ENCODE data around the gene TMEM181. TPM values are rescaled to one million over a fixed set of nuclear protein-coding genes. Genes with fewer than 3 reads are reported as not detected.
"Not testable (repeated sequence)": the region's sequence is repeated elsewhere in the genome, so short reads cannot be mapped to it uniquely, and the experiment has no call there.

Gene TMEM181
- total and polyA plus RNA-seq, 9 donors: 7.3 to 21.9 (median 12.7) TPM

- Histone ChIP-seq H3K36me3 (no peaks in the 10 kb centered on the region), H3K27me3 (no peaks in the 10 kb centered on the region), H3K27ac (peak overlapping the region; percentile 36 to 72), H3K9me3 (no peaks in the 10 kb centered on the region), H3K4me3 (no peak overlapping the region), H3K4me1 (ENCODE audit: insufficient read depth) (peaks cover 21% of the 10 kb centered on the region)
- intact Hi-C loops (cut with DNase I): no loop called here
- TF ChIP-seq POLR2A (IDR thresholded peaks at IDR 0.05): no peak
- TF ChIP-seq EP300 (IDR thresholded peaks at IDR 0.05): no peak
- WGBS, 3 donors: 5 to 6% (median 6%) methylated on average over 19 of the region's 19 CpGs
- peak; percentile 50 to 69 (median 67) for DNase-seq
Observed at GRCh38 chr6:158631678-158632537, 72.0 kb downstream of the TMEM181 start.

GRCh38 chr6:158632538-158633119 is 72.7 kb downstream of the TMEM181 start:
- H3K4me1 ChIP-seq (ENCODE audit: insufficient read depth): peaks cover 16% of the 10 kb centered on the region
- 61 to 80% (median 64%) methylated on average over 3 of the region's 3 CpGs for WGBS, 3 donors
- peak in 1 of 5 donors; percentile 16 for DNase-seq
- H3K4me3 ChIP-seq; H3K36me3 ChIP-seq; H3K27me3 ChIP-seq; intact Hi-C loops (cut with DNase I); H3K9me3 ChIP-seq: not testable (repeated sequence)
- H3K27ac ChIP-seq: peak overlapping the region in 1 of 2 donors; percentile 72

- Histone ChIP-seq H3K27me3 (no peaks in the 10 kb centered on the region), H3K4me1 (ENCODE audit: insufficient read depth) (peaks cover 16% of the 10 kb centered on the region), H3K27ac (no peak overlapping the region), H3K4me3 (no peak overlapping the region), H3K36me3 (no peaks in the 10 kb centered on the region), H3K9me3 (no peaks in the 10 kb centered on the region)
- intact Hi-C loops (cut with DNase I): no loop called here
- TF ChIP-seq CTCF (IDR thresholded peaks at IDR 0.05) (no peak), POLR2A (IDR thresholded peaks at IDR 0.05) (no peak), EP300 (IDR thresholded peaks at IDR 0.05) (no peak)
- DNase-seq: peak in 1 of 5 donors; percentile 25
- WGBS, 3 donors: 87 to 96% (median 95%) methylated on average over 11 of the region's 11 CpGs
Observed at GRCh38 chr6:158633127-158633526, 73.2 kb downstream of the TMEM181 start.

- Histone ChIP-seq H3K27ac (no peak overlapping the region), H3K27me3 (no peaks in the 10 kb centered on the region), H3K4me3 (no peak overlapping the region), H3K36me3 (no peaks in the 10 kb centered on the region), H3K4me1 (ENCODE audit: insufficient read depth) (peaks cover 20% of the 10 kb centered on the region), H3K9me3 (no peaks in the 10 kb centered on the region)
- 77 to 85% (median 78%) methylated on average over 6 of the region's 6 CpGs for WGBS, 3 donors
- TF ChIP-seq EP300 (IDR thresholded peaks at IDR 0.05): no peak
- TF ChIP-seq CTCF (IDR thresholded peaks at IDR 0.05): no peak
- TF ChIP-seq POLR2A (IDR thresholded peaks at IDR 0.05): no peak
- intact Hi-C loops (cut with DNase I): no loop called here
- no peak for DNase-seq
Observed at GRCh38 chr6:158634695-158635426, 75.0 kb downstream of the TMEM181 start.

GRCh38 chr6:158635427-158636073 is 75.7 kb downstream of the TMEM181 start:
- H3K9me3 ChIP-seq: no peaks in the 10 kb centered on the region
- peaks cover 20% of the 10 kb centered on the region for H3K4me1 ChIP-seq (ENCODE audit: insufficient read depth)
- no peaks in the 10 kb centered on the region for H3K36me3 ChIP-seq
- intact Hi-C loops (cut with DNase I): no loop called here
- no peak for TF ChIP-seq EP300 (IDR thresholded peaks at IDR 0.05)
- TF ChIP-seq CTCF (IDR thresholded peaks at IDR 0.05): no peak
- no peak for TF ChIP-seq POLR2A (IDR thresholded peaks at IDR 0.05)
- WGBS, 3 donors: 87 to 89% (median 89%) methylated on average over 7 of the region's 7 CpGs
- H3K27ac ChIP-seq: no peak overlapping the region
- H3K4me3 ChIP-seq: no peak overlapping the region
- no peaks in the 10 kb centered on the region for H3K27me3 ChIP-seq
- DNase-seq: no peak
